ENCODE measurements around the gene NFYA. TPM values are rescaled to one million over a fixed set of nuclear protein-coding genes. Genes with fewer than 3 reads are reported as not detected.

The NFYA gene
- total and polyA plus RNA-seq, 2 donors (not counting 1 experiment from before 2014, with no cell fraction given), result 23.3 to 44.3 TPM

DNA sequence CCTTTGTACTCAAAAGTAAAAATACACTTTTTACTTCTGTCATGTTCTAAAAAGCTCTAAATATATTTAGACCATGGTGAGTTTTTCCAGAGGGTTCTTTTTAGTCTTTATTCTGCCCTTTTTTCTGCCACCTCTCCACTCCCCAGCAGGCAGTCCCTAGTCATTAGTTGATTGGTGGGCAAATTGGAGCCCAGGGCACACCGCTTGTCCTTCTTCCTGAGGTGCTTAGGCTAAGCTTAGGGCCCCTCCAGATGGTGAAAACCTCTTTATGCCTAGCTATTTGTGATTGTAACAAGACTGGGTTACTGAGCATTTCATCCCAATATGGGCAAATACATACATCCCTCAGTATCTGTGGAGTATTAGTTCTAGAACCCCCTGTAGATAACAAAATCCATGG lies 75.1 kb downstream of the NFYA start:
- no peaks in the 10 kb centered on the region for H3K9me3 ChIP-seq (ENCODE audit: control extremely low read depth in 1 of 3, control insufficient read depth in 2 of 3, insufficient read depth in 1 of 3, low read length in 2 of 3)

More for the DNA sequence above, 75.1 kb downstream of the NFYA start:
- no peaks in the 10 kb centered on the region for H4K20me1 ChIP-seq (ENCODE audit: control insufficient read depth, insufficient read depth, low read length, poor library complexity, severe bottlenecking)
- no peak for TF ChIP-seq EZH2 (IDR thresholded peaks at IDR 0.05; ENCODE audit: borderline replicate concordance, insufficient read depth, low read depth, low read length, poor library complexity, severe bottlenecking)
- TF ChIP-seq, protein P1, sequence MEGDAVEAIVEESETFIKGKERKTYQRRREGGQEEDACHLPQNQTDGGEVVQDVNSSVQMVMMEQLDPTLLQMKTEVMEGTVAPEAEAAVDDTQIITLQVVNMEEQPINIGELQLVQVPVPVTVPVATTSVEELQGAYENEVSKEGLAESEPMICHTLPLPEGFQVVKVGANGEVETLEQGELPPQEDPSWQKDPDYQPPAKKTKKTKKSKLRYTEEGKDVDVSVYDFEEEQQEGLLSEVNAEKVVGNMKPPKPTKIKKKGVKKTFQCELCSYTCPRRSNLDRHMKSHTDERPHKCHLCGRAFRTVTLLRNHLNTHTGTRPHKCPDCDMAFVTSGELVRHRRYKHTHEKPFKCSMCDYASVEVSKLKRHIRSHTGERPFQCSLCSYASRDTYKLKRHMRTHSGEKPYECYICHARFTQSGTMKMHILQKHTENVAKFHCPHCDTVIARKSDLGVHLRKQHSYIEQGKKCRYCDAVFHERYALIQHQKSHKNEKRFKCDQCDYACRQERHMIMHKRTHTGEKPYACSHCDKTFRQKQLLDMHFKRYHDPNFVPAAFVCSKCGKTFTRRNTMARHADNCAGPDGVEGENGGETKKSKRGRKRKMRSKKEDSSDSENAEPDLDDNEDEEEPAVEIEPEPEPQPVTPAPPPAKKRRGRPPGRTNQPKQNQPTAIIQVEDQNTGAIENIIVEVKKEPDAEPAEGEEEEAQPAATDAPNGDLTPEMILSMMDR (IDR thresholded peaks at IDR 0.05), result no peak
- H3K9ac ChIP-seq (ENCODE audit: low read length), result no peak overlapping the region
- H3K4me3 Mint-ChIP-seq, result no peak overlapping the region
- no peaks in the 10 kb centered on the region for H3K27me3 ChIP-seq (replicated peaks in 1 of 4; ENCODE audit: control extremely low read depth in 1 of 4, control insufficient read depth in 3 of 4, insufficient read depth in 4 of 4, low read length in 3 of 4)
- CTCF ChIA-PET, result no interaction called here
- H3K36me3 ChIP-seq (replicated peaks in 1 of 2; ENCODE audit: control extremely low read depth in 1 of 2, control insufficient read depth in 1 of 2, extremely low read depth in 1 of 2, insufficient read depth in 2 of 2, low read length in 1 of 2), result no peaks in the 10 kb centered on the region
- H3K9me3 Mint-ChIP-seq (ENCODE audit: insufficient read depth), result no peaks in the 10 kb centered on the region
- POLR2A ChIA-PET, result no interaction called here
- no peaks in the 10 kb centered on the region for H3K4me1 ChIP-seq (ENCODE audit: control insufficient read depth in 2 of 2, insufficient read depth in 2 of 2, low read length in 2 of 2)
- ATAC-seq (ENCODE audit: low read depth) (no peak), DNase-seq (no peak)
- intact Hi-C loops (cut with micrococcal nuclease), result no loop called here
- no CpG with 5 or more reads among the region's 1 CpG for WGBS (ENCODE audit: insufficient coverage)
- H3K27ac Mint-ChIP-seq, result no peak overlapping the region
- H2AFZ ChIP-seq (ENCODE audit: insufficient read depth, low read depth, low read length, poor library complexity, severe bottlenecking), result no peak overlapping the region
- H3K27me3 Mint-ChIP-seq, result no peaks in the 10 kb centered on the region
- H3K79me2 ChIP-seq (ENCODE audit: control insufficient read depth, insufficient read depth, low read length), result no peaks in the 10 kb centered on the region
- H3K4me2 ChIP-seq (replicated peaks; ENCODE audit: low read depth, low read length, poor library complexity, severe bottlenecking), result no peak overlapping the region
- H3K4me1 Mint-ChIP-seq, result no peaks in the 10 kb centered on the region
- no peak overlapping the region for H3K27ac ChIP-seq (ENCODE audit: low read length in 2 of 2)
- no peak overlapping the region for H3K4me3 ChIP-seq (ENCODE audit: control extremely low read depth in 1 of 5, extremely low read depth in 1 of 5, insufficient read depth in 1 of 5, low read depth in 2 of 5, low read length in 4 of 5)

Other genes starting within 250 kb of the NFYA start
- 4.6 and 4.7 TPM in 2 replicates for gene UNC5CL, start 33.8 kb upstream of the NFYA start, total RNA-seq
- 4.5 and 5.7 TPM in 2 replicates for gene UNC5CL, start 33.8 kb upstream of the NFYA start, polyA plus RNA-seq
- not detected in 2 replicates for gene TSPO2, start 30.5 kb upstream of the NFYA start, total RNA-seq
- not detected in 2 replicates for gene TSPO2, start 30.5 kb upstream of the NFYA start, polyA plus RNA-seq
- gene APOBEC2, start 19.8 kb upstream of the NFYA start, total RNA-seq, result not detected in 2 replicates
- gene APOBEC2, start 19.8 kb upstream of the NFYA start, polyA plus RNA-seq, result not detected in 2 replicates
- 50.1 and 52.5 TPM in 2 replicates for gene OARD1, start 618 bp upstream of the NFYA start, total RNA-seq
- gene OARD1, start 618 bp upstream of the NFYA start, polyA plus RNA-seq, result 9.6 and 14.5 TPM in 2 replicates
- gene TREML1, start 81.4 kb downstream of the NFYA start, total RNA-seq, result not detected in 2 replicates
- 0.07 and 1.9 TPM in 2 replicates for gene TREML1, start 81.4 kb downstream of the NFYA start, polyA plus RNA-seq
- gene TREM2, start 90.1 kb downstream of the NFYA start, total RNA-seq, result not detected in 2 replicates
- 0.33 TPM in 1 of 2 replicates, not detected in the other for gene TREM2, start 90.1 kb downstream of the NFYA start, polyA plus RNA-seq
- 9.6 and 10.3 TPM in 2 replicates for gene TREML2, start 128.2 kb downstream of the NFYA start, total RNA-seq
- 47.7 and 51.1 TPM in 2 replicates for gene TREML2, start 128.2 kb downstream of the NFYA start, polyA plus RNA-seq
- gene TREML4, start 155.4 kb downstream of the NFYA start, total RNA-seq, result not detected in 2 replicates
- gene TREML4, start 155.4 kb downstream of the NFYA start, polyA plus RNA-seq, result 1.7 TPM in 1 of 2 replicates, not detected in the other
- 0.39 TPM in 1 of 2 replicates, not detected in the other for gene TREM1, start 213.7 kb downstream of the NFYA start, total RNA-seq
- gene TREM1, start 213.7 kb downstream of the NFYA start, polyA plus RNA-seq, result 1.5 and 1.9 TPM in 2 replicates